ACC112 (cell line): ENCODE measurements around the gene ALOX5AP.

Experiments
- H2AFZ ChIP-seq: fragments of 200-600 bp; sonication (generic); one replicate; pipeline ENCODE4 v1.6.0; 2017; ENCODE audit warnings: antibody characterized with exemption, low read length; ENCODE audit not compliant: unreplicated experiment
- H3K27ac ChIP-seq: fragments of 200-600 bp; sonication (generic); 2 replicates; pipeline ENCODE4 v1.5.1; 2014; ENCODE audit warnings: low read depth, mild to moderate bottlenecking, antibody characterized with exemption, low read length, moderate library complexity
- H3K27me3 ChIP-seq: fragments of 200-600 bp; sonication (generic); 2 replicates; pipeline ENCODE4 v1.6.1; 2014; ENCODE audit warnings: mild to moderate bottlenecking, antibody characterized with exemption, low read length, moderate library complexity, mixed read lengths; ENCODE audit not compliant: insufficient read depth
- H3K36me3 ChIP-seq: fragments of 200-600 bp; sonication (generic); 2 replicates; pipeline ENCODE4 v1.6.1; 2016; ENCODE audit warnings: mild to moderate bottlenecking, antibody characterized with exemption, low read length, moderate library complexity, mixed read lengths; ENCODE audit not compliant: insufficient read depth
- H3K4me1 ChIP-seq: fragments of 200-600 bp; sonication (generic); one replicate; pipeline ENCODE4 v1.6.1; 2016; ENCODE audit warnings: low read length, mixed read lengths; ENCODE audit not compliant: insufficient read depth, unreplicated experiment, control insufficient read depth
- H3K4me3 ChIP-seq: fragments of 200-600 bp; sonication (generic); 2 replicates; pipeline ENCODE4 v1.5.1; 2014; ENCODE audit warnings: mild to moderate bottlenecking, low read depth, low read length
- H3K79me2 ChIP-seq: fragments of 200-600 bp; sonication (generic); one replicate; pipeline ENCODE4 v1.6.0; 2016; ENCODE audit warnings: low read length; ENCODE audit not compliant: control insufficient read depth, unreplicated experiment, insufficient read depth

The ALOX5AP gene

DNA sequence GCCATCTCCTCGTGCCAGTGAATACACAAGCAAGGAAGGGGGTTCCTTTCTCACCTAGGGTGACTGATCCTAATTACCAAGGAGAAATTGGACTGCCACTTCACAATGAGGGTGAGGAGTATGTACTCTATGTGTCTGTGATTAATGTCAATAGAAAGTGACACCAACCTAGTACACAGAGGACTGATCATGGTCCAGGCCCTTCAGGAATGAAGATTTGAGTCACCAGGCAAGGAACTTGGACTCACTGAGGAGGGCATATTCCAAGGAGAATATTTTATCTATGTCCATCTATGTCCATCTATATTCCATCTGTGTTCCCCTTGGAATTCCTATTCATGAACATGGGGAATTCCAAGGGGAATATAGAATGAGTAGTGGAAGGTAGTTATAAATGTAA is 9.2 kb upstream of the ALOX5AP start:
- H2AFZ ChIP-seq, result no peak overlapping the region
- no peaks in the 10 kb centered on the region for H3K27me3 ChIP-seq
- no peaks in the 10 kb centered on the region for H3K36me3 ChIP-seq
- H3K4me1 ChIP-seq, result peaks cover 13% of the 10 kb centered on the region
- no peak overlapping the region for H3K27ac ChIP-seq
- H3K4me3 ChIP-seq, result no peak overlapping the region
- no peaks in the 10 kb centered on the region for H3K79me2 ChIP-seq

DNA sequence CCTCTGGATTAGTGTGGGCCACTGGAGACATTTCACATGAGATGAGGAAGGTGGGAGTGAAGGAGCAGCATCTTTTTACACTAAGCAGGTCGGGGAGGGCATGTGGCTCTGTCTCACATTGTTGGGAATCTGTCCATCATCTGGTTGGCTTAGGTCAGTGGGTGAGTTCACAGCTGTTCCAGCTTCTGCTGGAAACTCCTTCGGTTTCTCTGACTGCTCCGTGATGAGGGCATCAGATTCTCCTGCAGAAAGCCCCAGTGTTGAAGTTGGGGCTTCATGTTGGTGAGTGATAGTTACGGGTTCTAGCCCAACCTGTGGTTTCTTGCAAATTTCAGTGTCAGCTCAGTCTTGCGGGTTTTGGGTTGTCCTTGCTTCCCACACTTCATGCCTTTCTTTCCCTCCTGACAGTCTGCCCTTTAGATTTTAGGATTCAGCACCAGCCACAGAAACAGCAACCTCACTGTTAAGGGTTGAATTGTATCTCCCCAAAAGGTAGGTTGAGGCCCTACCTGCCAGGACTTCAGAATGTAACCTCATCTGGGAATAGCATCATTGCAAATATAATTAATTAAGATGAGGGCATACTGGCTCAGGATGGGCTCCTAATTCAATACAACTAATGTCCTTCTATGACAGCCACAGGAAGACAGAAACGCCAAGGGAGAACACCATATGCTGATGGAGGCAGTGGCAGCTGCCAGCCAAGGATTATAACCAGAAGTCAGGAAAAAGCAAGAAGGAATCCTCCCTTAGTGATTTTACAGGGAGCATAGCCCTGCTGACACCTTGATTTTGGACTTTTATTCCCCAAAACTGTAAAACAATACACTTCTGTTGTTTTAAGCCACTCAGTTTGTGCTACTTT is 7.6 kb upstream of the ALOX5AP start:
- no peaks in the 10 kb centered on the region for H3K27me3 ChIP-seq
- peaks cover under 1% of the 10 kb centered on the region for H3K4me1 ChIP-seq
- H3K36me3 ChIP-seq, result no peaks in the 10 kb centered on the region
- no peaks in the 10 kb centered on the region for H3K79me2 ChIP-seq
- H3K4me3 ChIP-seq, result no peak overlapping the region
- H3K27ac ChIP-seq, result no peak overlapping the region
- no peak overlapping the region for H2AFZ ChIP-seq

- Histone ChIP-seq H2AFZ (no peak overlapping the region), H3K27ac (no peak overlapping the region), H3K79me2 (no peaks in the 10 kb centered on the region), H3K36me3 (no peaks in the 10 kb centered on the region), H3K4me3 (no peak overlapping the region), H3K27me3 (no peaks in the 10 kb centered on the region), H3K4me1 (peaks cover 8% of the 10 kb centered on the region)
Observed at GRCh38 chr13:30729801-30730200, 5.5 kb upstream of the ALOX5AP start.

- Histone ChIP-seq H3K36me3 (no peaks in the 10 kb centered on the region), H3K27me3 (no peaks in the 10 kb centered on the region), H3K4me1 (peaks cover 15% of the 10 kb centered on the region), H3K79me2 (no peaks in the 10 kb centered on the region), H3K4me3 (no peak overlapping the region), H3K27ac (no peak overlapping the region), H2AFZ (no peak overlapping the region)
Observed at GRCh38 chr13:30730526-30730925, 4.8 kb upstream of the ALOX5AP start.

DNA sequence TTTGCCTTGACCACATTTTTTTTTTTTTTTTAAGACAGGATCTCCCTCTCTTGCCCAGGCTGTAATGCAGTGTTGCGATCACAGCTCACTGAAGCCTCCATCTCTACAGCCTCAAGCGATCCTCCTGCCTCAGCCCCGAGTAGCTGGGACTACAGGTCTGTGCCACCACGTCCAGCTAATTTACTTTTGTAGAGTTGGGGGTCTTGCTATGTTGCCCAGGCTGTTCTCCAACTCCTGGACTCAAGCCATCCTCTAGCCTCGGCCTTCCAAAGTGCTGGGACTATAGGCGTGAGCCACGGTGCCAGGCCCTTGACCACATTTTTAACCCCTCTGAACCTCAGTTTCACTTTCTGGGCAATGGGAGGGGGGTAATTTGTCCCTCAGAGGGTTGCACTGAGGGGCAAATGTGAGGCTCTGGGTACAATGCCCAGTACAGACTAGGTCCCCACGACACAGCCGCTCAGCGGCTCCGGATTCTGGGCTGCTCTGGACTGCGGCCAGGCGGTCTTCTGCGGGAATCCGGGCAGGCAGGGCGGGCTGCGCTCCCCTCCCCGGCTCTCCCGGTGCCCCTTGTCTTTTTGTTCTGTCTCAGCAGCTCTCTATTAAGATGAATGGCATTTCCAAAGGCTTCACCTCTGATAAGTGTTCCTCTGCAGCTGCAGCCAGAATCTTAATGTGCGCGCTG is 3.8 kb upstream of the ALOX5AP start:
- Histone ChIP-seq H3K27ac (no peak overlapping the region), H3K4me3 (no peak overlapping the region), H3K4me1 (peaks cover 15% of the 10 kb centered on the region), H3K27me3 (no peaks in the 10 kb centered on the region), H3K79me2 (no peaks in the 10 kb centered on the region), H3K36me3 (no peaks in the 10 kb centered on the region), H2AFZ (no peak overlapping the region)

- Histone ChIP-seq H3K27ac (no peak overlapping the region), H3K27me3 (no peaks in the 10 kb centered on the region), H3K36me3 (no peaks in the 10 kb centered on the region)
Observed at GRCh38 chr13:30732046-30732390, 3.3 kb upstream of the ALOX5AP start.

DNA sequence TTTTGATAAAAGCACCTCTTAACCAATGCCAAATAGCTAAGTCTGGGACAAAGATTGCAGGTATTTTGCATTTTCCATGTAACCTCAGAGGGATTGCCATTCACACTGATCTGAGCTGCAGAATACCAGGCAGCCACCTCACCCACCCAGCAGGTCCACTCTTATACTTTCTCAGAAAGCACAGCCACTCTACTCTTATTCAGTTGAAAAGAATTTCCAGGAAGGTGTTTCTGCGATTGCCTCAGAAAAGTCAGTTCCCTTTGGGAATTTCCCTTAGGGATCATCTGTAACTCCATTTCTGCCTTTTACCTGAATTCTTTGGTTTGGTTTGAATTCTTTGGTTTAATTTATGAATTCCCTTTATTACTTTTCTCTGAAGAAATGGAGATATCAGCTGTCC is 904 bp upstream of the ALOX5AP start:
- H3K4me3 ChIP-seq, result no peak overlapping the region
- no peaks in the 10 kb centered on the region for H3K79me2 ChIP-seq
- H2AFZ ChIP-seq, result no peak overlapping the region
- no peaks in the 10 kb centered on the region for H3K36me3 ChIP-seq
- peaks cover 16% of the 10 kb centered on the region for H3K4me1 ChIP-seq
- H3K27me3 ChIP-seq, result no peaks in the 10 kb centered on the region
- H3K27ac ChIP-seq, result no peak overlapping the region

More at GRCh38 chr13:30732046-30732390, 3.3 kb upstream of the ALOX5AP start:
- Histone ChIP-seq H3K79me2 (no peaks in the 10 kb centered on the region), H3K4me3 (no peak overlapping the region), H2AFZ (no peak overlapping the region), H3K4me1 (peaks cover 15% of the 10 kb centered on the region)

DNA sequence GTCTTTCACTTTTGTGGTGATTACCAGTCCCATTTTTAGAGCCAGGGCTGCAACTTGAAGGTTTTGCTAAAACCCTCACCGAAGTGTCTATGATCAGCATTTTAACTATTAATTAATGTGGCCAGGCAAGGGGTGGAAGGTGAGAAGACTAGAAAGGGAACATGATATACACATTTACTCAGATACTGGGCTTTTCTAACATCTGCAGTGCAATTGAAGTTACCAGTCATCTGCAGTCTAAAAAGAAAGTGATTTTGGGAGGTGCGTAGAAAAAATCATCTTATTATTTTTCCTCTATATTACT is 481 bp downstream of the ALOX5AP start:
- Histone ChIP-seq H3K79me2 (no peaks in the 10 kb centered on the region), H3K27ac (no peak overlapping the region), H3K4me1 (peaks cover 29% of the 10 kb centered on the region), H3K4me3 (no peak overlapping the region), H3K36me3 (no peaks in the 10 kb centered on the region), H2AFZ (no peak overlapping the region), H3K27me3 (no peaks in the 10 kb centered on the region)

GRCh38 chr13:30736461-30737320 is 1.3 kb downstream of the ALOX5AP start:
- H3K36me3 ChIP-seq, result no peaks in the 10 kb centered on the region
- H3K27ac ChIP-seq, result no peak overlapping the region
- no peaks in the 10 kb centered on the region for H3K79me2 ChIP-seq
- H2AFZ ChIP-seq, result no peak overlapping the region
- H3K4me3 ChIP-seq, result no peak overlapping the region
- peaks cover 30% of the 10 kb centered on the region for H3K4me1 ChIP-seq
- H3K27me3 ChIP-seq, result no peaks in the 10 kb centered on the region

- Histone ChIP-seq H3K27ac (no peak overlapping the region), H3K27me3 (no peaks in the 10 kb centered on the region), H3K4me3 (no peak overlapping the region), H3K4me1 (peaks cover 35% of the 10 kb centered on the region), H3K79me2 (no peaks in the 10 kb centered on the region), H2AFZ (no peak overlapping the region), H3K36me3 (no peaks in the 10 kb centered on the region)
Observed at GRCh38 chr13:30737511-30738337, 2.4 kb downstream of the ALOX5AP start.
